HG03039 (cell line): Measurements from ENCODE around the gene RBMXL3.
"Not testable (repeated sequence)": the region's sequence is repeated elsewhere in the genome, so short reads cannot be mapped to it uniquely, and the experiment has no call there.

Source experiments
- ATAC-seq: cut with Tn5 transposase; IDR thresholded peaks from one replicate; pipeline ENCODE4 v1.9.1; 2021; ENCODE audit warnings: mild to moderate bottlenecking, moderate library complexity; ENCODE audit not compliant: unreplicated experiment

RBMXL3 gene

GRCh38 chrX:115189110-115189509 is at the start of gene RBMXL3:
Gene RBMXL3 (plus strand): TSS chrX:115189410. CDS start chrX:115189442, 32 bp downstream.
- ATAC-seq: no peak

- ATAC-seq: no peak
Observed at GRCh38 chrX:115142057-115142456, 47.2 kb upstream of the RBMXL3 start.

- no peak for ATAC-seq
Observed at GRCh38 chrX:115147220-115147619, 42.0 kb upstream of the RBMXL3 start.

GRCh38 chrX:115173181-115173580 is 16.0 kb upstream of the RBMXL3 start:
- no peak for ATAC-seq

- ATAC-seq: no peak
Observed at GRCh38 chrX:115174548-115174947, 14.7 kb upstream of the RBMXL3 start.

GRCh38 chrX:115177932-115178331 is 11.3 kb upstream of the RBMXL3 start:
- ATAC-seq: no peak

- ATAC-seq: no peak
Observed at GRCh38 chrX:115178473-115178872, 10.7 kb upstream of the RBMXL3 start.

- ATAC-seq: no peak
Observed at GRCh38 chrX:115183980-115184379, 5.2 kb upstream of the RBMXL3 start.

- ATAC-seq: no peak
Observed at GRCh38 chrX:115189646-115190635, 731 bp downstream of the RBMXL3 start.

- ATAC-seq: no peak
Observed at GRCh38 chrX:115190636-115191489, 1.7 kb downstream of the RBMXL3 start.

- ATAC-seq: no peak
Observed at GRCh38 chrX:115191490-115192243, 2.5 kb downstream of the RBMXL3 start.

GRCh38 chrX:115192244-115192700 is 3.1 kb downstream of the RBMXL3 start:
- ATAC-seq: no peak

GRCh38 chrX:115204040-115204439 is 14.8 kb downstream of the RBMXL3 start:
- no peak for ATAC-seq

- ATAC-seq: not testable (repeated sequence)
Observed at GRCh38 chrX:115209547-115209946, 20.3 kb downstream of the RBMXL3 start.

- no peak for ATAC-seq
Observed at GRCh38 chrX:115214151-115214550, 24.9 kb downstream of the RBMXL3 start.

GRCh38 chrX:115214605-115215004 is 25.4 kb downstream of the RBMXL3 start:
- no peak for ATAC-seq

- not testable (repeated sequence) for ATAC-seq
Observed at GRCh38 chrX:115217346-115217745, 28.1 kb downstream of the RBMXL3 start.

GRCh38 chrX:115226929-115227328 is 37.7 kb downstream of the RBMXL3 start:
- no peak for ATAC-seq

GRCh38 chrX:115229337-115230003 is 40.3 kb downstream of the RBMXL3 start:
- no peak for ATAC-seq

GRCh38 chrX:115232933-115233496 is 43.8 kb downstream of the RBMXL3 start:
- ATAC-seq: no peak
